Measurements from ENCODE around the gene PSMD10. TPM values are rescaled to one million over a fixed set of nuclear protein-coding genes. Genes with fewer than 3 reads are reported as not detected.

The PSMD10 gene
- total and polyA plus RNA-seq, 2 experiments from 2014 or later, result 70.5 to 71.0 TPM

DNA sequence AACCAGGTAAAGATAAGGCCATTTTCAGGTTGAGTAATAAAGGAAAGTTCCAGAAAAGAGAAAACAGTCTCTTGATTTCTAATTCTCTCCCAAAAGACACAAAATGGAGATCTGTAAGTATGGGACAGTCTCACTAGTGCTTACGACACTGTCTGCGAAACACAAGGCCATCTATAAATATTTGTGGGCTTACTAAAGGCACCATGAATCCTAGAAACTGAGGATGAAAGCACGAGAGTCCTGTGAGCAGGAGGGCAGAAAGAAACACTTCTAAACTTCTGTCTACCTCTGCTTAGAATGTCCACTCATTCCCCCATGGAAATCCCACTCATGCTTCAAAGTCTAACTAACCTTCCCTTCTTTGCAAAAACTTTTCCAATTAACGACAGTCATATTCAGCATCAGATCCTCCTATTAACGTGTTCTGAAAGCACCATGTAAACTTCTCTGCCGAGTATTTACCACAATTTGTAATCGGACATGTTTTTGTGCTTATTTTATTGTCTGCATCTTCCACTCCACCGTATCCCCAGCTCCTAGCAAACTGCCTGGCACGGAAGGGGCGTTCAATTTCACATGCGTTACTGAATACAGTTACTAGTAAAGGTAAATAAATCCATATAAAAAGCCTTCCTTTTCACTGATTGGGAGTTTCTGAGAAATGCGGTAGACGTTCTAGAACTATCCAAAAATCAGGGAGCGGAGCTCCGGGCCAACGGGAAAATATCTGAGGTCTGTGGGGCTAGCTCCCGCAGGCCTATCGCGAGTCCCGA lies 665 bp downstream of the PSMD10 start:
- TF ChIP-seq EZH2 (IDR thresholded peaks at IDR 0.05; ENCODE audit: insufficient read depth, poor library complexity, severe bottlenecking) (no peak), EZH2phosphoT487 (IDR thresholded peaks at IDR 0.05; ENCODE audit: insufficient read depth, low read depth) (no peak)
- H3K79me2 ChIP-seq (ENCODE audit: insufficient read depth), result peaks cover 37% of the 10 kb centered on the region
- H3K27ac ChIP-seq, result peak overlapping the region; percentile 97
- DNase-seq, result peak; percentile 62
- peak overlapping the region; percentile 97 for H3K4me2 ChIP-seq (ENCODE audit: unreplicated experiment)
- no peaks in the 10 kb centered on the region for H3K9me3 ChIP-seq (ENCODE audit: low read depth)
- H3F3A ChIP-seq (ENCODE audit: insufficient read depth), result no peaks in the 10 kb centered on the region; the same call in 1 of the 2 replicates
- in situ Hi-C loops (cut with MboI), result no loop called here
- H3K9ac ChIP-seq, result peak overlapping the region; percentile 100
- peaks cover 10% of the 10 kb centered on the region; the same call in 1 of the 2 replicates for H3K36me3 ChIP-seq (ENCODE audit: low read depth)
- peak overlapping the region; percentile 94 for H3K4me3 ChIP-seq
- H4K20me1 ChIP-seq (ENCODE audit: insufficient read depth), result no peaks in the 10 kb centered on the region
- no peaks in the 10 kb centered on the region for H3K9me2 ChIP-seq (ENCODE audit: insufficient read depth)
- peaks cover 8% of the 10 kb centered on the region; the same call in 1 of the 2 replicates for H3K4me1 ChIP-seq (ENCODE audit: insufficient read depth)
- no peaks in the 10 kb centered on the region for H3K27me3 ChIP-seq (replicated peaks; ENCODE audit: insufficient read depth)
- 0% methylated on average over 13 to 20 of the region's 20 CpGs for WGBS, 2 experiments (ENCODE audit: low coverage in 1 of 2, low lambda C conversion rate in 2 of 2, missing lambda C conversion rate in 2 of 2)
- peak overlapping the region; percentile 84 for H2AFZ ChIP-seq

DNA sequence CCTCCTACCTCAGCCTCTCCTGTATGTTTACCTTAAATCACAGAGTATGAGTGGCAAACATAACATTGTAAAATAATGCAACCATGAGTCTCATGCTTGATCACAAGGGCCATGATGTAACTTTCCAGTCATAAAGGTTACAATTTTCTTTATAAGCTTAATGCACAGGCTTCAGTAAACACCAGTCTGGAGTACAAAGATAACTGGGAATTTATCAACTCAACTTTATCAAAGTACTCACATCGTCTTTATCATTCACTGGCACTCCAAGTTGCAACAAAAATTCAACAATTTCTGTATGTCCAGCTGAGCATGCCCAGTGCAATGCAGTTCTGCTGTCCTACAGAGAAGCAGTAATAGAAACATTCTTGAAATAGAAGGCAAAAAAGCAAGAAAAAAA lies 2.8 kb downstream of the PSMD10 start:
- H3K4me2 ChIP-seq (ENCODE audit: unreplicated experiment), result no peak overlapping the region
- H3K9me2 ChIP-seq (ENCODE audit: insufficient read depth), result no peaks in the 10 kb centered on the region
- no peak for TF ChIP-seq EZH2 (IDR thresholded peaks at IDR 0.05; ENCODE audit: insufficient read depth, poor library complexity, severe bottlenecking)
- no peak for TF ChIP-seq EZH2phosphoT487 (IDR thresholded peaks at IDR 0.05; ENCODE audit: insufficient read depth, low read depth)
- no peak overlapping the region for H3K9ac ChIP-seq
- H3K9me3 ChIP-seq (ENCODE audit: low read depth), result no peaks in the 10 kb centered on the region
- no peaks in the 10 kb centered on the region for H4K20me1 ChIP-seq (ENCODE audit: insufficient read depth)
- H3K4me1 ChIP-seq (ENCODE audit: insufficient read depth), result peaks cover 8% of the 10 kb centered on the region; the same call in 1 of the 2 replicates
- no peaks in the 10 kb centered on the region for H3K27me3 ChIP-seq (replicated peaks; ENCODE audit: insufficient read depth)
- no peak overlapping the region for H3K4me3 ChIP-seq
- in situ Hi-C loops (cut with MboI), result no loop called here
- no peaks in the 10 kb centered on the region; the same call in 1 of the 2 replicates for H3F3A ChIP-seq (ENCODE audit: insufficient read depth)
- no peak overlapping the region for H2AFZ ChIP-seq
- peaks cover 10% of the 10 kb centered on the region; the same call in 1 of the 2 replicates for H3K36me3 ChIP-seq (ENCODE audit: low read depth)
- 100% methylated on average over 1 of the region's 1 CpG for WGBS, 2 experiments (ENCODE audit: low coverage in 1 of 2, low lambda C conversion rate in 2 of 2, missing lambda C conversion rate in 2 of 2)
- H3K79me2 ChIP-seq (ENCODE audit: insufficient read depth), result peaks cover 37% of the 10 kb centered on the region
- no peak for DNase-seq
- no peak overlapping the region for H3K27ac ChIP-seq

- Histone ChIP-seq H3K9me3 (ENCODE audit: low read depth) (no peaks in the 10 kb centered on the region), H3K9ac (no peak overlapping the region), H3K36me3 (ENCODE audit: low read depth) (peaks cover 10% of the 10 kb centered on the region; the same call in 1 of the 2 replicates), H3K4me2 (ENCODE audit: unreplicated experiment) (no peak overlapping the region), H3K27me3 (replicated peaks; ENCODE audit: insufficient read depth) (no peaks in the 10 kb centered on the region), H3K4me3 (no peak overlapping the region), H3K9me2 (ENCODE audit: insufficient read depth) (no peaks in the 10 kb centered on the region), H2AFZ (no peak overlapping the region), H4K20me1 (ENCODE audit: insufficient read depth) (no peaks in the 10 kb centered on the region), H3K4me1 (ENCODE audit: insufficient read depth) (peaks cover 8% of the 10 kb centered on the region; the same call in 1 of the 2 replicates), H3K27ac (no peak overlapping the region), H3F3A (ENCODE audit: insufficient read depth) (no peaks in the 10 kb centered on the region; the same call in 1 of the 2 replicates), H3K79me2 (ENCODE audit: insufficient read depth) (peaks cover 37% of the 10 kb centered on the region)
- no peak for DNase-seq
- WGBS, 2 experiments (ENCODE audit: low coverage in 1 of 2, low lambda C conversion rate in 2 of 2, missing lambda C conversion rate in 2 of 2), result 79 to 82% methylated on average over 6 of the region's 6 CpGs
- in situ Hi-C loops (cut with MboI), result no loop called here
- TF ChIP-seq EZH2 (IDR thresholded peaks at IDR 0.05; ENCODE audit: insufficient read depth, poor library complexity, severe bottlenecking) (no peak), EZH2phosphoT487 (IDR thresholded peaks at IDR 0.05; ENCODE audit: insufficient read depth, low read depth) (no peak)
Measured at GRCh38 chrX:108087792-108088191, 3.5 kb downstream of the PSMD10 start.

DNA sequence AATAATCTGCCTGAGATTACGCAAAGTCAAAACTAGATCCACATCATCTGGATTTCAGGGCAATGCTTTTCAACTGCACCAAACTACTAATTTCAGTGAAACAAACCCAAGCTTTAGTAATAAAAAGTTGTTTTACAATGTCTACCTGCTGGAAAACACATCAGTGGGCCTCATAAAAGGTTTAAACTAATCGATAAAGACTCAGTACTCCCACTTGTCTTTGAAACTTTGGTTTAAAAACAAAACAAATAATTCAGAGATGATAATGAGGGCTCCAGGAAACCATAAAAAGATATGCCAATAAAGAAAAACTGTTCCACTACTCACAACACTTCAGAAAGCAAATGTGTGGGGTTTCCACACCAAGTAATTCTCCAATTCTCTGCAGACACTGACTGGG lies 10.2 kb downstream of the PSMD10 start:
- Histone ChIP-seq H2AFZ (no peak overlapping the region), H3K4me1 (ENCODE audit: insufficient read depth) (no peaks in the 10 kb centered on the region), H4K20me1 (ENCODE audit: insufficient read depth) (no peaks in the 10 kb centered on the region), H3K4me3 (no peak overlapping the region), H3K36me3 (ENCODE audit: low read depth) (peaks cover under 1% of the 10 kb centered on the region; the same call in 1 of the 2 replicates), H3K27me3 (replicated peaks; ENCODE audit: insufficient read depth) (no peaks in the 10 kb centered on the region), H3K9me3 (ENCODE audit: low read depth) (no peaks in the 10 kb centered on the region), H3F3A (ENCODE audit: insufficient read depth) (no peaks in the 10 kb centered on the region), H3K9ac (no peak overlapping the region), H3K4me2 (ENCODE audit: unreplicated experiment) (no peak overlapping the region), H3K27ac (no peak overlapping the region), H3K79me2 (ENCODE audit: insufficient read depth) (no peaks in the 10 kb centered on the region), H3K9me2 (ENCODE audit: insufficient read depth) (no peaks in the 10 kb centered on the region)
- in situ Hi-C loops (cut with MboI), result no loop called here
- DNase-seq, result no peak
- WGBS, 2 experiments (ENCODE audit: low coverage in 1 of 2, low lambda C conversion rate in 2 of 2, missing lambda C conversion rate in 2 of 2), result 91 to 95% methylated on average over 2 of the region's 2 CpGs
- TF ChIP-seq EZH2 (IDR thresholded peaks at IDR 0.05; ENCODE audit: insufficient read depth, poor library complexity, severe bottlenecking) (no peak), EZH2phosphoT487 (IDR thresholded peaks at IDR 0.05; ENCODE audit: insufficient read depth, low read depth) (no peak)

Data from GM23248 (cell line).